Measurements from ENCODE around the gene TAP2. TPM values are rescaled to one million over a fixed set of nuclear protein-coding genes. Genes with fewer than 3 reads are reported as not detected.

TAP2 gene
- total RNA-seq, 2 donors from 2014 or later: 118 to 128 TPM

DNA sequence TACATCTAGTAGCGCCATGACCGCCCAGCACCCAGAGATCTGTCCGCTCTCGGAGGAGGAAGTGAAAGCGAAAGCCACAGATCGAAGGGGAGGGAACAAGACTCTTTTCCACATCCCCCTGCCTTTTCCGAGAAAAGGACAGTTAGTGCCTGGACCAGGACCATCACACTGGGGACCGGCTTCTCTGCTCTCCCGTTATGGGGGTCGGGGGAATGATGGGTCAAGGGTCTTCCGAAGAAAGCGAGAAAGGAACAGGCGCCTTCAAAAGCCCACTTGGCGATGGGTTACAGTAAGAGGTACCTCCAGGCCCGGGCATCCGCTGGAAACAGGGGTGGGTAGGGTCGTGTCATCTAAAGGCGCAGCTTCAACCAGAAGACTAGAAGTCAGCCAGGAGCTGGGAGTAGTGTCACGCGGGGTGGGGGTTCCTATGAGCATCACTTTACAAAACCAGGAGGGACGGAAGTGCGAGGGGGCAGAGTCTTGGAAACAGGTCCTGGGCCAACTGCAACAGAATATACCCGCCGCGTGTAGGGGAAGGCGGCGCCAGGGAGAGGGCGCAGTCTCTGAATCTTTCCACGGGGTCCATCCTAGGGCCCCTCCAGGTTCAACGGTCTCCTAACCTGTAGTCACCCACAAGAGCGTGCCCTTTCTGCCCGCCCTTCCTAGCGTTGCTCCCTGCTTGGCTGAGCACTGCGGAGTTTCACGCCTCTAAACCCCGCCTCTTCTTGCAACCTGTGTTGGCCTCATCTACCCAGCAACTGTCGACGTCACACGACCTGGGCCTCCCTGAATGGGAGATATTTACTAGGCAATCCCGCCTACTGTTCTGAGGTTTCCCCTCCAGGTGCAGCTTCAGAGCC, 5.7 kb upstream of the TAP2 start, which contains the start of gene PSMB8:
Gene PSMB8 (minus strand): TSS at position 69 of the 860 bp plus-strand sequence. CDS start 51 bp downstream, at position 18.
- DNase-seq (ENCODE audit: low spot score in 2 of 2) (peak; percentile 96), ATAC-seq (peak; percentile 77 to 82)
- H3K27ac Mint-ChIP-seq: peak within 1 kb of the TSS; percentile 100
- peaks cover 91 to 93% of the 10 kb centered on the region in 2 donors for H3K36me3 Mint-ChIP-seq
- peaks cover 4% of the 10 kb centered on the region in 2 donors for H3K9me3 Mint-ChIP-seq

DNA sequence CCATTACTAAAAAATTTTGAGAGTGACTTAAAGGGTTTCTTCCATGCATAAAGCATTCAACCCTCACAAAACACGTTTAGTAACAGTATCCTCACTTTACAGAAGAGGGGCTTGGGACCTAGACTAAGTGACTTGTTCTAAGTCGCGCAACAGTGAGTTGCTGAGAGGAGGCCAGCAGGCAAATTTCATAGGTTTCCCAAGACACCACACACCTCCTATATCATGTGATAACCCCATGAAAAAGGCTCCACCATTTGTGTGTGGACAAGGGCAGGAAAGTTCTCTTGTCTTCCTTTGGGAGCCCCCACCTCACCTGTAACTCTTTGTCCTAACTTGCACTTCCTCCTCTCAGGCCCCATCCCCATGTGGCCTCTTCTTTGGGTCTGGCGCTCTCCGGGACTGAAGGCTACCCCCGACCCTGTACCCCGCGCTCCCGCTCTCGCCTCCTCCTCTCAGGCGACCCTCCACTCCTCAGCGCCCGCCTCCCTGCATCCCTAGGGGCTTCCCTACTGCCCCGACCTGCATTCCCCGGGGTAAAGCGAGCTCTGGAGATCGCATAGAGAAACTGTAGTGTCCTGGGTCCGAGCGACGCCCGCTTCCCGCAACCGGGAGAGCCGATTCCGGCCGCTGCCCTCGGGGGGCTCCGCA, 4.9 kb upstream of the TAP2 start:
- Mint-ChIP-seq H3K9me3 (peaks cover 4% of the 10 kb centered on the region in 2 donors), H3K27ac (peak overlapping the region; percentile 100), H3K36me3 (peaks cover 83 to 86% of the 10 kb centered on the region in 2 donors)
- DNase-seq (ENCODE audit: low spot score in 2 of 2) (no peak), ATAC-seq (no peak)

DNA sequence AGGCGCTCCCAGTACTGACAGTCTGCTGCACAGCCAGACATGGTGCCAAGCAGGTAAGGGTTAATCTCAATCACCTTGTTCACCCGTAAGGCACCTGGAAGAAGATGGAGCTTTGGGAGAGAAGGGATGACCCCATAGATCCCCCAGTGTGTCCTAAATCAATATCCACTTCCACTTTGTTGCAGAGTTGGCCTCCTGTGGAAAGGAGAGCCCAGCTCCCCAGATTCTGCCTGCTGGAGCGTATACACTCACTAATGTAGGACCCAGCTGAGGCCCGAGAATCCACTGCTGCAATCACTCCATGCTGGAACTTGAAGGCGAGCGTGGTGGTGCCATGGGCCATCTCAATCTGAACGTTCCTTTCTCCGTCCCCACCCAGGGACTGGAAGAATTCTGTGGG, 4.2 kb upstream of the TAP2 start:
- ATAC-seq: no peak

DNA sequence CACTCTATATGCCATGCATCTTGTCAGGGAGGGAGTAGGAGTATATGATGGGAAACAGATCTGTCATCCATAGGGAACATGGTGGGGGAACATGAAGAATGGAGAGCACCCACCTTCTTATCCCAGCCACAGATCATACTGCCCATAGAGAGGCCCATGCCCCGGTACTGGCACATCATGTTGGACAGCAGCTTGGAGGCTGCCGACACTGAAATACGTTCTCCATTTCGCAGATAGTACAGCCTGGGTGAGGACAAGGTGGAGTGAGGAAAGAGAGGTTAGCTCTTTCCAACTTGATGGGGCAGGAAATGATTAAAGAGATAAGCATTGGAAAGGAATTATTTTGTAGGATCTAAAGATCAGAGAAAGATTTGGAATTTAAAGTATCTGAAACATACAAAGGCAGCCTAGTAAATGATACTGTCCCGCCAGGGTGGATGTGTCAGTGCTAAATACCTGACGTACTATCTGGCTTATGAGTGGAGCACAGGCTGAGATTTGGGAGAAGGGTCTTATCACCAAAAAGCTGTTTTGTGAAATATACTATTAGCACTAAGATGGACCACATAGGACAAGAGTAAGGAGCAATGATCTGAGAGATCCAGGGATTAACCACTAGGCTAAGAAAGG, 3.6 kb upstream of the TAP2 start:
- peaks cover 76 to 79% of the 10 kb centered on the region in 2 donors for H3K36me3 Mint-ChIP-seq
- ATAC-seq (no peak), DNase-seq (ENCODE audit: low spot score in 2 of 2) (no peak)
- H3K9me3 Mint-ChIP-seq: peaks cover 0 to 4% of the 10 kb centered on the region in 2 donors
- H3K27ac Mint-ChIP-seq: peak overlapping the region; percentile 100

More for the DNA sequence above, 4.2 kb upstream of the TAP2 start:
- H3K9me3 Mint-ChIP-seq: peaks cover 0 to 4% of the 10 kb centered on the region in 2 donors
- H3K36me3 Mint-ChIP-seq: peaks cover 76 to 79% of the 10 kb centered on the region in 2 donors
- no peak for DNase-seq (ENCODE audit: low spot score in 2 of 2)
- peak overlapping the region; percentile 100 for H3K27ac Mint-ChIP-seq

DNA sequence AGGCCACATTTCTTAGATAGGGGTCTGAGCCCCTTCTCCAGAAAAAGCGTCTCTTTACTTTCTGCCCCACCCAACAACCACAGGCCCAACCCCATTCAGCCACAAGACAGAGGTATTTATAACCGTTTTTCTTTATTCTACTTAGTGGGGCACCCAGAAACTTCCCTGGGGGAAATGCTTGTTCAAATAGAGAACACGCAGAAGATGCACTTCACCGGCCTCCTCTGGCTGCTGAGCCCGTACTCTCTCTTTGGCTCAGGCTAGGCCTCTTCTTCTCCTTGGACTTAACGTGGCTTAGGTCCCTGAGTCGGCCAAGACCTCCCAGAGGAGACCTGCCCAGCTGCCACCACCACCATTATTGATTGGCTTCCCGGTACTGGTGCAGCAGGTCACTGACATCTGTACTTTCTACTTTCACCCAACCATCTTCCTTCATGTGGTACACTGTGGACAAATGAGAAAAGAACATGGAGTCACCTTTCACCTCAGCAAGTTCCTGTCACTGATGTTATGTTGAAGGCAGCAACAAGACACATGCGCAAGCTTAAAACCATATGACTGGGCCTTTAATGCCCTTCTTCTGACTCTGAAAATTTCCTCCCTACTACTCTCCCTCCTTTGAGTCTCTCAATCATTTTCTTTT, 2.2 kb upstream of the TAP2 start:
- Mint-ChIP-seq H3K27ac (peak overlapping the region; percentile 93 to 100), H3K36me3 (peaks cover 71 to 78% of the 10 kb centered on the region in 2 donors), H3K9me3 (peaks cover 0 to 4% of the 10 kb centered on the region in 2 donors)
- ATAC-seq (peak; percentile 6 to 9), DNase-seq (ENCODE audit: low spot score in 2 of 2) (peak in 1 of 2 donors; percentile 35)

DNA sequence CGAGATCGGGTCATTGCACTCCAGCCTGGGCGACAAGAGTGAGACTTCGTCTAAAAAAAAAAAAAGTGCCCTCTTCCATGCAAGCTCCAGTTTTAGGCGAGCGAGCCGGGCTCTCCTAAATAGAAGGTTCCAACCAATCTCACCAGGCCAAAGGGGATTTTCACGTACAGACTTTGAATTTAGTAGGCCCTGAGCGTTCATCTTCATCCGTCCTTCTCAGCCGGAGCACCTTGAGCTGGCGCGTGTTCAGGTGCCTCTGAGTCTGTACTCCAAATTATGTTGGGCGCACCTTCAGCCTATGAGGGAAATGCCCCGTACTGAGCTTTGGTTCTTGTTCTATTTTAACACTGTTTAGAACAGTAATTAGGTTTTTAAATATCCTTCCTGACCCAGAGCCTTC, 817 bp upstream of the TAP2 start:
- DNase-seq (ENCODE audit: low spot score in 2 of 2) (no peak), ATAC-seq (no peak)
- Mint-ChIP-seq H3K27ac (peak overlapping the region in 1 of 2 donors; percentile 100), H3K9me3 (peaks cover 0 to 4% of the 10 kb centered on the region in 2 donors), H3K36me3 (peaks cover 71 to 78% of the 10 kb centered on the region in 2 donors)

DNA sequence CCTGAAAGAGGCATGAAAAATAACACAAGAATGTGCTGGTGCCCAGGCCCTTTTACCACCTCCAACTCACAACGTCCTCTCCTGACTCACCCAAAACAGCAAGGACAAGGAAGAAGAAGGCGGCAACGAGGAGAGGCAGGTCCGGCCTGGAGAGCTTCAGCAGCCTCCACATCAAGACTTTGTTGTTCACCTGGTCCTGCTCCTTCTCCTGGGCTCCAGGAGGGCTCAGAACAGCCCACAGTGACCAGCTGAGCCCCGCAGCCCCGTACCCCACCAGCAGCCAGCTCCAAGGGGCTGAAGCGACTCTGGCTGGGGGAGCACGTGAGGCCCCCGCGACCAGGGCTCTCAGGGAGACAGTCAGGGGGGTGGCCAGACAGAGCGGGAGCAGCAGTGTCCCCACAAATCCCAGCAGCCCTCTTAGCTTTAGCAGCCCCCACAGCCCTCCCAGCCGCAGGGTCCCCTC, 857 bp downstream of the TAP2 start:
- Mint-ChIP-seq H3K36me3 (peaks cover 64 to 78% of the 10 kb centered on the region in 2 donors), H3K9me3 (peaks cover 0 to 4% of the 10 kb centered on the region in 2 donors), H3K27ac (peak overlapping the region; percentile 94 to 100)
- ATAC-seq (peak in 1 of 2 donors; percentile 3), DNase-seq (ENCODE audit: low spot score in 2 of 2) (no peak)

DNA sequence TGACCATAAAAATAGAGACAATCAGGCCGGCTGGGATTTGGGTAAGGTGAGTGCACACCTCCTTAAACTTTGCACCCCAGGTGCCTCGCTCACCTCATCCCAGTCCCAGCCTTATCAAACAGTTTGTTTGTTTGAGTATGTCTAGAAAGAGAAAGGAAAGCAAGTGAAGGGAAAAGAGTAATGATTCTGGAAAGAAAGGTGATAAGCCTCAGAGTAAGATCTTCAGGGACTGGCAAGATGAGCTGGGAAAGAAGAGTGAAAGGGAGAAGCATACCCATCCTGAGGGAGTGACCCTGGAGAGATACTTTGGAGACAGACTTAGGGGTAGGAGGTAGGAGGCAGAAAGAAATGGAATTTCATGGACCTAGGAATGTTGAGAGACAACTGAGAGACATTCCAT, 1.7 kb downstream of the TAP2 start:
- peaks cover 56 to 73% of the 10 kb centered on the region in 2 donors for H3K36me3 Mint-ChIP-seq
- H3K27ac Mint-ChIP-seq: peak overlapping the region; percentile 94 to 100
- peaks cover 0 to 4% of the 10 kb centered on the region in 2 donors for H3K9me3 Mint-ChIP-seq
- DNase-seq (ENCODE audit: low spot score in 2 of 2): no peak
- ATAC-seq: no peak

DNA sequence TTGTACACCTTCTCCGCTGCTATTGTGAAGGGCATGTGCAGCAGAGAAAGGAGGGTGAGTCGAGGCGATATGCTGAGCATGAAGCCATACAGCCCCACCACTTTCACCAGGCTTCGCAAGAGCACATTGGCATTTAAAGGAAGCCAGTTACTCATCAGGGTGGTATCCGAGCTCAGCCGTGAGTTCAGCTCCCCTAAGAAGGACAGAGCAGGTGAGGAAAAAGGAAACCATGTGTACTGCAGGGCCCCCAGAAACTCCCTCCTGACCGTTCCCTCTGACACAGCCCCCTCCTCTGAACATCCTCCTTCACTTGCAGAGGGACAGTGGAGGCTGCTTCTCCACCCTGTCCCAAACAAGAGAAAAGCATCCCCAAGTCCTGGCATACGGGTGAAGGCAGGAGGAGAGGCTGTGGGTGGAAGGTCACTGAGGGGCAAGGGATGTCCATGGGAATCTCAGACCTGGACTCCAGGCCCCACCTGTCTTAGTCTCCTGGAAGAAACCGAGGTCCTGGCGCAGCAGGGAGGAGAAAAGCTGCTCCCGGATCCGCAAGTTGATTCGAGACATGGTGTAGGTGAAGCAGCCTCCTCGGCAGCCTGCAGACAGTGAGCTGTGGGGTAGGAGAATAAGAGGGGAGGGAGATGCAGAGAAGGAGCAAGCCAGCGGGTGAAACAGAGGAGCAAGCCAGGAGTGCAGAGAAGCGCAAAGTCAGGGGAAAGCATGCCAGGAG, 3.2 kb downstream of the TAP2 start:
- peaks cover 47 to 66% of the 10 kb centered on the region in 2 donors for H3K36me3 Mint-ChIP-seq
- H3K9me3 Mint-ChIP-seq: peaks cover 0 to 4% of the 10 kb centered on the region in 2 donors
- ATAC-seq: no peak
- DNase-seq (ENCODE audit: low spot score in 2 of 2): no peak
- H3K27ac Mint-ChIP-seq: peak overlapping the region; percentile 40 to 73

DNA sequence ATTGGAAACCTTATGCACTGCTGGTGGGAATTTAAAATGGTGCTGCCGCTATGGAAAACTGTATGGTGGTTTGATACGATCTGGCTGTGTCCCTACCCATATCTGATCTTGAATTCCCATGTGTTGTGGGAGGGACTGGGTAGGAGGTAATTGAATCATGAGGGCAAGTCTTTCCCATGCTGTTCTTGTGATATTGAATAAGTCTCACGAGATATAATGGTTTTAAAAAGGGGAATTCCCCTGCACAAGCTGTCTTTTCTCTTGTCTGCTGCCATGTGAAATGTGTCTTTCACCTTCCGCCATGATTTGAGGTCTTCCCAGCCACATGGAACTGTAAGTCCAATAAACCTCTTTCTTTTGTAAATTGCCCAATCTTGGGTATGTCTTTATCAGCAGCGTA, 4.9 kb downstream of the TAP2 start:
- H3K9me3 Mint-ChIP-seq: no peaks in the 10 kb centered on the region
- DNase-seq (ENCODE audit: low spot score in 2 of 2) (no peak), ATAC-seq (no peak)
- peaks cover 43 to 66% of the 10 kb centered on the region in 2 donors for H3K36me3 Mint-ChIP-seq
- H3K27ac Mint-ChIP-seq: peak overlapping the region; percentile 57 to 65

DNA sequence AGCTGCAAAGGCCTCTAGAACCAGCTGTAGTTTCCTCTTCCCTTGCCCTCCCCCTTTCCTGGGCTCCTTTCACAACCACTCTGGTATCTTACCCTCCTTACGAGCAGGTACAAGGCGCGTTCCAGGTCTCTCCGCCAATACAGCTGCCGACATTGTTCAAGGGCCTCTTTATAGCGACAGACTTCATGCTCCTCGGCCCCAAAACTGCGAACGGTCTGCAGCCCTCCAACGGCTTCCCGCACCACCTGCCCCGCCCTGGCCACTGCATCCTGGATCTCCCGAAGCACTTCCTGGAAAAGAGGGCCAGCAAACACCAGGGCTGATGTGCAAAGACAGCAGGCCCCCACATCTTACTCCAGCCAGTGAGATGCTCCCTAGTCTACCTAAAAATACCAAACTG, 6.0 kb downstream of the TAP2 start:
- Mint-ChIP-seq H3K9me3 (no peaks in the 10 kb centered on the region), H3K27ac (peak overlapping the region; percentile 44 to 67), H3K36me3 (peaks cover 40 to 63% of the 10 kb centered on the region in 2 donors)
- ATAC-seq (no peak), DNase-seq (ENCODE audit: low spot score in 2 of 2) (no peak)

DNA sequence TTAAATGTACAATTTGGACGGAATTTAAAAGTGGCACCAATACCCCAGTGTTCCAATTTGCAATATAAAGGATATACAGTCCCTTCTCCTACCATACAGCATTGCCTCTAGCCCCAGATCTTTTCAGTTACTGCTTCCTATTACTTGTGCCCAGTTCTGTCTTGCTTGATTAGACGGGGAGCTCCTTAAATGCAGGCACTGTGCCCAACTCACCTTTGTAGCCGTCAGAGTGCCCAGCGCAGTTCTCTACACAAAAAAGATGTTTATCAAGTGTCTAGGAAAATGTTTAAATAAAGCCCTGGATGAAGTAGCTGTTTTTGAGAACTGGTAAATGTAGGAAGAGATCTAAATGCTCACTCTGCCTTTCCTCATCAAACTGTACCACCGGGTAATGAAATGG, 7.6 kb downstream of the TAP2 start:
- Mint-ChIP-seq H3K9me3 (no peaks in the 10 kb centered on the region), H3K36me3 (peaks cover 28 to 48% of the 10 kb centered on the region in 2 donors), H3K27ac (peak overlapping the region; percentile 17 to 21)
- no peak for DNase-seq (ENCODE audit: low spot score in 2 of 2)
- no peak for ATAC-seq

DNA sequence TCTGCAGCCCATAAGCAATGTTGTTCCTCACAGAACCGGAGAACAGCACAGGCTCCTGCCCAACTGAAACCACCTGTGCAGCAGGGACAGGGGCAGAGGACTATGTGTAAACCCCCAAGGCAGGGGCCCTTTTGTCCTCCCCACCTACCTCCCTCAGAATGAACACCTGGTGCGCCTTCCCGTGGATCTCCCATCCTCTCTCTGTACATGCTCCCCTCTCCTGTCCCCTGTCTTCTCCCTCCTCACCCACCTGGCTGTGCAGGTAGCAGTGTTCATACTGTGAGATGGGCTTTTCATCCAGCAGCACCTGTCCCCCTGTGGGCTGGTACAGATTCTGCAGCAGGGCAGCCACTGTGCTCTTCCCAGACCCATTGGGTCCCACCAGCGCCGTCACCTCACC, 8.5 kb downstream of the TAP2 start:
- DNase-seq (ENCODE audit: low spot score in 2 of 2): no peak
- ATAC-seq: no peak
- peaks cover 21 to 39% of the 10 kb centered on the region in 2 donors for H3K36me3 Mint-ChIP-seq
- no peaks in the 10 kb centered on the region for H3K9me3 Mint-ChIP-seq
- H3K27ac Mint-ChIP-seq: peak overlapping the region; percentile 21 to 89

DNA sequence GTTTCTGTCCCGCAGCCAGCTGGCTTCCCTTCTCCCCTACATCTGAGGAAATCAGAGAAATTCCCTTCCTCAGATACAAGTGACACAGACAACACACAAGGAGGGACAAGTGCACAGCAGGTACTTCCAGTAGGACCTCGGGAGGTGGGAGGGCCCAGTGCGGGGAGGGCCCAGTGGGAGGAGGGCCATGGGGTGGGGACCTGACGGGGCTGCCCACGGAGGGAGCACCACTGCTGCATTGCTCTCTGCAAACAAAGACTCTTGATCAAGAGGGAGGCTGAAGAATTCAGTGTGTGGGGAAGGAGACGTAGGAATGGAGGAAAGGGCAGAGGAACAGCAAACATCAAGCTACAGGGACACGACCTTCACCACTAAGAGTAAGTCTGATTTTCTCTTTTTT, 9.0 kb downstream of the TAP2 start:
- Mint-ChIP-seq H3K36me3 (peaks cover 16 to 34% of the 10 kb centered on the region in 2 donors), H3K9me3 (no peaks in the 10 kb centered on the region), H3K27ac (peak overlapping the region in 1 of 2 donors; percentile 75)
- DNase-seq (ENCODE audit: low spot score in 2 of 2): no peak
- ATAC-seq: no peak

DNA sequence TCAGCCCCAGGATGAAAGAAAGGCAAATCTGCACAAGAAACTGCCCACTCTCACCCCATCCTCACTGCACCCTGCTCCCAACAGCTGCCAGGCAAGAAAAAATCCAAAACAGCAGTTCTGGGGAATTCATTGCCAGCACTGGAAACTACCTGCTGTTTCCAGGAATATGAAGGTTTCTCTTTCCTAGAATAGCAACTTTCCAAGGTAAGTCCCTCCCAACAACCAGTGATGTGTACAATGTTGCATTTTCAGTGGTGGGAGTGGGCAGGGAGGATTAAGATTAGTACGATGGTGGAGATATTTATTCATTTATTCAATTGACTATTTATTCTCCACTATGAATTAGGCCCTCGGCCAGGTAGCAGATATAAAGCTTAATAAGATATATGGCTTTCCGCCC, 11.5 kb downstream of the TAP2 start:
- H3K9me3 Mint-ChIP-seq: no peaks in the 10 kb centered on the region
- peaks cover 6 to 13% of the 10 kb centered on the region in 2 donors for H3K36me3 Mint-ChIP-seq
- no peak for ATAC-seq
- peak overlapping the region in 1 of 2 donors; percentile 1 for H3K27ac Mint-ChIP-seq
- no peak for DNase-seq (ENCODE audit: low spot score in 2 of 2)

DNA sequence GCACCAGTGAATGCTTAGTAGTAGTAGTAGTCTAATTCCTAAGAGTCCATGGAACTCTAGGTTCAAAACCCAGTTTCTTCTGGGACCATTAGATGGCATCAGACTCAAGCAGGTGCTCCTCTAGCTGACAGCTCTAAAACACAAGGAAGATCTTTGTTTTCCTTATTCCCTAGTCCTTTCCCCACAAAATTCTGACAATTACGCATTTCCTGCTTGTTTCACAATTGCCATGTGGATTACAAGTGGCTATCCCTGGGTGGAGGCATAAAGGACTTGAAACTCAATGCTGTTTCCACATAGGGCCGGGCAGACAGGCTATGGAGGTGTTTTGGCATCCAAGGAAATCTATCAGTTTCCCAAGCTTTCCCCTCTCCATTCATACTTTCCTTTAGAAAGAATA, 12.6 kb downstream of the TAP2 start:
- Mint-ChIP-seq H3K27ac (peak overlapping the region in 1 of 2 donors; percentile 18), H3K36me3 (peaks cover under 1 to 12% of the 10 kb centered on the region in 2 donors), H3K9me3 (no peaks in the 10 kb centered on the region)
- DNase-seq (ENCODE audit: low spot score in 2 of 2): no peak
- ATAC-seq: no peak
